ENCODE data around the gene PDE1A. TPM values are rescaled to one million over a fixed set of nuclear protein-coding genes. Genes with fewer than 3 reads are reported as not detected.

The PDE1A gene
- total and polyA plus RNA-seq, 10 of the 15 experiments (the other 5 are each of a cell fraction or from before 2014, with no cell fraction given) = 1.1 TPM; not detected in 9

- Histone ChIP-seq H3K79me2 (ENCODE audit: control insufficient read depth, insufficient read depth, low read length) (no peaks in the 10 kb centered on the region), H2AFZ (ENCODE audit: control insufficient read depth, low read depth, low read length) (no peak overlapping the region), H3K4me3 (no peak overlapping the region), H3K27me3 (replicated peaks in 1 of 2; ENCODE audit: control insufficient read depth in 2 of 2, insufficient read depth in 2 of 2, low read length in 1 of 2) (no peaks in the 10 kb centered on the region), H3K4me2 (ENCODE audit: control insufficient read depth, insufficient read depth) (no peak overlapping the region), H4K20me1 (ENCODE audit: control insufficient read depth, insufficient read depth) (no peaks in the 10 kb centered on the region), H3K4me1 (ENCODE audit: control insufficient read depth, insufficient read depth, low read length) (no peaks in the 10 kb centered on the region), H3K36me3 (ENCODE audit: control insufficient read depth in 2 of 2, insufficient read depth in 2 of 2, low read length in 1 of 2) (no peaks in the 10 kb centered on the region), H3K9me3 (replicated peaks; ENCODE audit: control insufficient read depth, insufficient read depth, low read length) (no peaks in the 10 kb centered on the region), H3K9ac (ENCODE audit: control insufficient read depth, insufficient read depth, low read length) (no peak overlapping the region), H3K27ac (ENCODE audit: control insufficient read depth, insufficient read depth) (no peak overlapping the region)
- in situ Hi-C loops (cut with MboI) = no loop called here
- DNase-seq (ENCODE audit: low read depth, low spot score) (no peak), ATAC-seq (no peak), FAIRE-seq (no peak)
- SMC1A ChIA-PET (ENCODE audit: uncharacterized antibody, unreplicated experiment) = no interaction called here
- RAD21 ChIA-PET (ENCODE audit: unreplicated experiment) = no interaction called here
- POLR2A ChIA-PET = no interaction called here
- TF ChIP-seq PAX8 (IDR thresholded peaks at IDR 0.05) = no peak
- no peak for TF ChIP-seq CBX3 (IDR thresholded peaks at IDR 0.05; ENCODE audit: borderline replicate concordance, low read depth)
- TF ChIP-seq POLR2AphosphoS2 (IDR thresholded peaks at IDR 0.05; ENCODE audit: low read depth, low read length) = no peak
- no peak for TF ChIP-seq ZNF274 (IDR thresholded peaks at IDR 0.05; ENCODE audit: insufficient read depth, insufficient read length)
- TF ChIP-seq STAT1 (conservative IDR thresholded peaks at IDR 0.05) = no peak
- TF ChIP-seq MLLT1 (IDR thresholded peaks at IDR 0.05) = no peak
- no peak for TF ChIP-seq NR2C1 (IDR thresholded peaks at IDR 0.05)
- TF ChIP-seq SPI1 (IDR thresholded peaks at IDR 0.05; ENCODE audit: borderline replicate concordance, insufficient read depth, low read depth, low read length) = no peak
- TF ChIP-seq FOXM1 (IDR thresholded peaks at IDR 0.05; ENCODE audit: low read depth, low read length) = no peak
- TF ChIP-seq KLF5 (IDR thresholded peaks at IDR 0.05; ENCODE audit: partially characterized antibody) = no peak
- intact Hi-C loops (cut with micrococcal nuclease; ENCODE audit: unreplicated experiment) = no loop called here
- no TSS peak for BruUV-seq (replicated peaks)
- CTCF ChIA-PET = interaction anchor here (1.0 to 1.2 kb wide), 2 partner anchors 17 to 298 kb away, joined by 3 read pairs; no protein-coding TSS in a partner anchor
- 30% methylated on average over 3 of the region's 3 CpGs for WGBS (ENCODE audit: insufficient coverage, insufficient replicate concordance, low lambda C conversion rate, missing lambda C conversion rate)
These were observed 57.8 kb downstream of the PDE1A start for GRCh38 chr2:182368996-182369395.

All from GM12878 (cell line).